ENCODE measurements around the gene IL1R2. TPM values are rescaled to one million over a fixed set of nuclear protein-coding genes. Genes with fewer than 3 reads are reported as not detected.

IL1R2 gene
- total and polyA plus RNA-seq, 9 of the 15 experiments (the other 6 are each of a cell fraction or from before 2014, with no cell fraction given): 0.13 TPM; not detected in 8

DNA sequence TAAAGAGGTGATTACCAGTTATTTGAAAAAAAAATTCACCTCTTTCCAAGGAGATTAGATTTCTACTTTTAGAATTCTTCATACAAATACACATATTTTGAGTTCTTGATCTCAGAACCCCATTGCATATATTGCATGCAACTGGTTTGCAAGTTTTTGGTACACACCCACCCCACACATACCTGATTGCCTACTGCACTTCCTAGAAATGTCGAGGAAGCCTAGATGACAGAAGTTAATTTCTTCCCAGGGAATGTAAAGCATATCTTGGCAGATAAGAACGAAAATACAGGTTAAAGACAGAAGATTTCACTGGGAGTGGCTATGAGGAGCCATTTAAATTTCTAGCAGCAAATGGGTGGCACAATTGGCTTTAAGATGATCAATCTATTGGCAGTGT lies 83.7 kb downstream of the IL1R2 start:
- H3K4me1 ChIP-seq (replicated peaks in 1 of 2; ENCODE audit: control insufficient read depth in 2 of 2, insufficient read depth in 2 of 2, low read length in 2 of 2): peaks cover 9 to 23% of the 10 kb centered on the region in 2 experiments
- DNase-seq (ENCODE audit: extremely low read depth in 1 of 4, low spot score in 3 of 4): no peak
- no peak overlapping the region for H3K9ac ChIP-seq (ENCODE audit: insufficient read depth in 1 of 2, low read depth in 2 of 2, low read length in 2 of 2)
- TF ChIP-seq GTF2F1 (IDR thresholded peaks at IDR 0.05; ENCODE audit: low read depth, low read length) (no peak), HDAC8 (tag; IDR thresholded peaks at IDR 0.05) (no peak), ZNF24 (IDR thresholded peaks at IDR 0.05) (no peak), ZNF57 (CRISPR knock-in tag; IDR thresholded peaks at IDR 0.05) (no peak), ARNT (IDR thresholded peaks at IDR 0.05) (no peak), JUN (IDR thresholded peaks at IDR 0.05; ENCODE audit: borderline replicate concordance, low read depth, low read length) (no peak), JUN (CRISPR knock-in tag; IDR thresholded peaks at IDR 0.05; ENCODE audit: borderline replicate concordance) (no peak), CHD4 (IDR thresholded peaks at IDR 0.05; ENCODE audit: insufficient read depth, insufficient replicate concordance, low read depth, low read length, poor library complexity, severe bottlenecking) (no peak)
- TF ChIP-seq, protein P1, sequence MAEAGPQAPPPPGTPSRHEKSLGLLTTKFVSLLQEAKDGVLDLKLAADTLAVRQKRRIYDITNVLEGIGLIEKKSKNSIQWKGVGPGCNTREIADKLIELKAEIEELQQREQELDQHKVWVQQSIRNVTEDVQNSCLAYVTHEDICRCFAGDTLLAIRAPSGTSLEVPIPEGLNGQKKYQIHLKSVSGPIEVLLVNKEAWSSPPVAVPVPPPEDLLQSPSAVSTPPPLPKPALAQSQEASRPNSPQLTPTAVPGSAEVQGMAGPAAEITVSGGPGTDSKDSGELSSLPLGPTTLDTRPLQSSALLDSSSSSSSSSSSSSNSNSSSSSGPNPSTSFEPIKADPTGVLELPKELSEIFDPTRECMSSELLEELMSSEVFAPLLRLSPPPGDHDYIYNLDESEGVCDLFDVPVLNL (CRISPR knock-in tag; IDR thresholded peaks at IDR 0.05; ENCODE audit: low read depth): no peak
- TF ChIP-seq, protein P2, sequence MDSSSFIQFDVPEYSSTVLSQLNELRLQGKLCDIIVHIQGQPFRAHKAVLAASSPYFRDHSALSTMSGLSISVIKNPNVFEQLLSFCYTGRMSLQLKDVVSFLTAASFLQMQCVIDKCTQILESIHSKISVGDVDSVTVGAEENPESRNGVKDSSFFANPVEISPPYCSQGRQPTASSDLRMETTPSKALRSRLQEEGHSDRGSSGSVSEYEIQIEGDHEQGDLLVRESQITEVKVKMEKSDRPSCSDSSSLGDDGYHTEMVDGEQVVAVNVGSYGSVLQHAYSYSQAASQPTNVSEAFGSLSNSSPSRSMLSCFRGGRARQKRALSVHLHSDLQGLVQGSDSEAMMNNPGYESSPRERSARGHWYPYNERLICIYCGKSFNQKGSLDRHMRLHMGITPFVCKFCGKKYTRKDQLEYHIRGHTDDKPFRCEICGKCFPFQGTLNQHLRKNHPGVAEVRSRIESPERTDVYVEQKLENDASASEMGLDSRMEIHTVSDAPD (CRISPR knock-in tag; IDR thresholded peaks at IDR 0.05): no peak
- no peaks in the 10 kb centered on the region for H3K36me3 ChIP-seq (ENCODE audit: control insufficient read depth, insufficient read depth, low read length)
- intact Hi-C loops (cut with micrococcal nuclease) (no loop called here), in situ Hi-C loops (cut with MboI) (no loop called here)
- POLR2A ChIA-PET: no interaction called here
- 3% methylated on average over 2 of the region's 2 CpGs for WGBS (ENCODE audit: insufficient coverage, low coverage, missing lambda C conversion rate)
- no peak overlapping the region for H3K27ac ChIP-seq (ENCODE audit: extremely low read depth, low read depth, low read length)
- CTCF ChIA-PET (ENCODE audit: low intra/inter-chr PET ratio): no interaction called here
- no peaks in the 10 kb centered on the region for H4K20me1 ChIP-seq (replicated peaks; ENCODE audit: control insufficient read depth, insufficient read depth, low read length)
- no peaks in the 10 kb centered on the region for H3K79me2 ChIP-seq (ENCODE audit: control insufficient read depth, insufficient read depth, low read length)
- no peak overlapping the region for H3K4me3 ChIP-seq
- no peak for ATAC-seq
- 0 out of 2 replicates have a peak overlapping the region, but pooled peaks have one; percentile 1 for H2AFZ ChIP-seq (ENCODE audit: low read depth, low read length)
- FAIRE-seq: no peak
- H3K4me2 ChIP-seq (ENCODE audit: insufficient read depth, low read length): no peak overlapping the region
- BruUV-seq (replicated peaks): no TSS peak
- no peaks in the 10 kb centered on the region for H3K27me3 ChIP-seq (ENCODE audit: control insufficient read depth in 2 of 2, insufficient read depth in 2 of 2, low read length in 2 of 2)
- H3K9me3 ChIP-seq (replicated peaks; ENCODE audit: control insufficient read depth, insufficient read depth, low read depth, low read length): no peaks in the 10 kb centered on the region
- no peaks in the 10 kb centered on the region for H3K9me1 ChIP-seq (ENCODE audit: control insufficient read depth, insufficient read depth, low read length)

All from K562 (cell line).